Right atrium auricular region (tissue), 2 donors: ENCODE results near the gene PRSS53. TPM values are rescaled to one million over a fixed set of nuclear protein-coding genes. Genes with fewer than 3 reads are reported as not detected.

Experiments
- DNase-seq: peaks from one replicate; pipeline ENCODE4 v3.0.0-alpha.2; 2019; ENCODE audit warnings: low spot score
- H3K27ac ChIP-seq, 2 donors: fragments of 200-600 bp; sonication (generic); 1 replicate in 1 of 2; 2 replicates in 1 of 2; pipeline ENCODE4 v1.5.1; 2016 to 2019
- H3K27me3 ChIP-seq, 2 donors: fragments of 200-600 bp; sonication (generic); one replicate each; pipeline versions ENCODE4 v1.5.1 to v1.6.0; 2017 to 2019
- H3K36me3 ChIP-seq: fragments of 200-600 bp; sonication (generic); one replicate; pipeline ENCODE4 v1.5.1; 2016
- H3K4me1 ChIP-seq, 2 donors: fragments of 200-600 bp; sonication (generic); one replicate each; pipeline versions ENCODE4 v1.5.1 to v1.6.0; 2017 to 2019
- H3K4me3 ChIP-seq, 2 donors: fragments of 200-600 bp; sonication (generic); 1 replicate in 1 of 2; 2 replicates in 1 of 2; pipeline ENCODE4 v1.5.1; 2017 to 2019; ENCODE audit warnings: mild to moderate bottlenecking in 1 of 2, moderate library complexity in 1 of 2
- H3K9me3 ChIP-seq, 2 donors: fragments of 200-600 bp; sonication (generic); one replicate each; pipeline ENCODE4 v1.5.1; 2019
- total RNA-seq, 2 donors: library from RNA; depleted of rRNA; stranded (reverse); fragments of >200 nt; gene quantifications; one replicate each; pipeline ENCODE4 v1.1.0, GENCODE V29; 2016
- TF ChIP-seq, protein P1 (sequence below), 2 donors: fragments of 200-600 bp; sonication (generic); IDR thresholded peaks; one replicate each; pipeline ENCODE4 v1.5.1; 2019; ENCODE audit warnings: antibody characterized with exemption in 2 of 2

The PRSS53 gene
- total RNA-seq, 2 donors from 2014 or later = 0.15 to 0.43 TPM

DNA sequence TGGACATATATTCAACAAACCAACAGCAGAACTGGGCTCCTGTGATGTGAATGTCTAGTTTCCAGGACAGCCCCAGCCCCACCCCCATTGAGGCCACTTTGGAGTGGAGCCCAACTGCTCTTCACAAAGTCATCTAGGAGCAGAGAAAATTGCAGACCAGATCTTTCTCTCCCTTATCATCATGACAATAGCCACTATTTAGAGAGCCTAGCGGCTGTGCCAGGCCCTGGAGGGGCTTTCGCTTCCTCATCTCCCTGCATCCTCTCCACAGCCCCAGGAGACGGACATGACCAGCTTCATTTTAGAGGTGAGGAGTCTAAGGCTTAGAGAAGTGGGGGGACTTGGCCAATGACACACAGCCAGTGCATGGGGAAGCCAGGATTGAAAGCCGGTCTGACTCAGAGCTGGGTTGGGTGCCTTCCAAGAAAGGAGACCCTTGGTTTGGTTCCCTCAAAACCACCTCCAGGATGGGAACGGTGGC, 45.4 kb upstream of the PRSS53 start:
- TF ChIP-seq, protein P1, sequence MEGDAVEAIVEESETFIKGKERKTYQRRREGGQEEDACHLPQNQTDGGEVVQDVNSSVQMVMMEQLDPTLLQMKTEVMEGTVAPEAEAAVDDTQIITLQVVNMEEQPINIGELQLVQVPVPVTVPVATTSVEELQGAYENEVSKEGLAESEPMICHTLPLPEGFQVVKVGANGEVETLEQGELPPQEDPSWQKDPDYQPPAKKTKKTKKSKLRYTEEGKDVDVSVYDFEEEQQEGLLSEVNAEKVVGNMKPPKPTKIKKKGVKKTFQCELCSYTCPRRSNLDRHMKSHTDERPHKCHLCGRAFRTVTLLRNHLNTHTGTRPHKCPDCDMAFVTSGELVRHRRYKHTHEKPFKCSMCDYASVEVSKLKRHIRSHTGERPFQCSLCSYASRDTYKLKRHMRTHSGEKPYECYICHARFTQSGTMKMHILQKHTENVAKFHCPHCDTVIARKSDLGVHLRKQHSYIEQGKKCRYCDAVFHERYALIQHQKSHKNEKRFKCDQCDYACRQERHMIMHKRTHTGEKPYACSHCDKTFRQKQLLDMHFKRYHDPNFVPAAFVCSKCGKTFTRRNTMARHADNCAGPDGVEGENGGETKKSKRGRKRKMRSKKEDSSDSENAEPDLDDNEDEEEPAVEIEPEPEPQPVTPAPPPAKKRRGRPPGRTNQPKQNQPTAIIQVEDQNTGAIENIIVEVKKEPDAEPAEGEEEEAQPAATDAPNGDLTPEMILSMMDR (IDR thresholded peaks at IDR 0.05) = no peak
- Histone ChIP-seq H3K4me3 (no peak overlapping the region), H3K36me3 (peaks cover 34% of the 10 kb centered on the region), H3K4me1 (peaks cover 0 to 42% of the 10 kb centered on the region in 2 donors), H3K27ac (no peak overlapping the region), H3K27me3 (no peaks in the 10 kb centered on the region), H3K9me3 (no peaks in the 10 kb centered on the region)
- no peak for DNase-seq

DNA sequence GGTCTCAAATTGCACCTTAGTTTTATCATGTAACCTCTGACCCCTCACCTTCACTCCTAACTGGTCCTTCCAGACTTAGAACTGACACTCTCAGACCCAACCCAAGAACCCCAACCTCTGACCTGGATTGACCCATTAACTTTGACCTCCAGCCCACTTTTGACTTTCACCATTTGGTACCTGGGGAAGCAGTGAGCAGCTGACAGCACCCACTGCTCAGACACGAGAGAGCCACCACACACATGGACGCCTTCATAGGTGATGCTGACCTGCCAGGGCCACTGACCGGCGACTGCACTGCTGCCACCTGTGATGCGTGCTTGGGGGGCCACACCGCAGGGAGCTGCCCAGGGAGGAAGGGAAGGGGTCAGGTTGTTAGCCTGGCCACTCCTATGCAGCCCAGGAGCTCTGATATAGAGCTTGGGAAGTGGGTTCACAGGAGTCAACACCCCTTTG, 44.3 kb upstream of the PRSS53 start:
- Histone ChIP-seq H3K36me3 (peaks cover 45% of the 10 kb centered on the region), H3K4me3 (no peak overlapping the region), H3K9me3 (no peaks in the 10 kb centered on the region), H3K27ac (no peak overlapping the region), H3K4me1 (peaks cover 0 to 39% of the 10 kb centered on the region in 2 donors), H3K27me3 (no peaks in the 10 kb centered on the region)
- DNase-seq = no peak
- TF ChIP-seq, protein P1 (IDR thresholded peaks at IDR 0.05) = no peak

DNA sequence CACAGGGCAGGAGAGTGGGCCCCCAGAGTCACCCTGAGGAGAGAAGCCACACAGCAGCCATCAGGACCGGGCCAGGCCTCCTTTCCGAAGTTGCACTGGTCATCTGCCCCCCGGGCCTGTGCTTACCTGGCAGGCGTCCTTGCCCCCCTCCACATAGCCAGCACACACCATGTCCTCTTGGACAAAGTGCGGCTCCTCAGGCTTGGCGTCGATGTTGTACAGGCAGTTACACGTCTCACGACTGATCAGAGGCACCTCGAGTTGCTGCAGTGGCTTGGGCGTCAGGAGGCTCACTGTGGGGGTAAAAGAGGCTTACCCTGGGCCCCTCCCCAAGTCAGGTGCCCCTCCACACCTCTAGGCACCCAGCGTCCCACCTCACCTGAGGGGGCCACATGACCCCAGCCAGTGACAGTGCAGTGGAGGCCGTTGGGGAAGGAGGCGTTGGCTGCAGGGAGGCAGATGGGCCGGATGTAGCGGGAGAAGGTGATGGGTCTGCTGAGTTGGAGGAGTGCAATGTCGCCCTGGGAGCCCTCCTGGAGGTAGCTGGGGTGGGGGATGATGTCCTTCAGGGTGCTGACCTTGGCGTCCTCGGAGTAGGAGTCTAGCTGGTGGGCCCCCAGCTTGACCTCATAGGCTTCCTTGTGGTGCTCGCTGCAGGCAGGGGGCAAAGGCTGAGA, 43.7 kb upstream of the PRSS53 start:
- TF ChIP-seq, protein P1 (IDR thresholded peaks at IDR 0.05) = no peak
- Histone ChIP-seq H3K36me3 (peaks cover 51% of the 10 kb centered on the region), H3K27me3 (no peaks in the 10 kb centered on the region), H3K4me1 (peaks cover 0 to 39% of the 10 kb centered on the region in 2 donors), H3K9me3 (no peaks in the 10 kb centered on the region), H3K27ac (no peak overlapping the region), H3K4me3 (no peak overlapping the region)
- no peak for DNase-seq

DNA sequence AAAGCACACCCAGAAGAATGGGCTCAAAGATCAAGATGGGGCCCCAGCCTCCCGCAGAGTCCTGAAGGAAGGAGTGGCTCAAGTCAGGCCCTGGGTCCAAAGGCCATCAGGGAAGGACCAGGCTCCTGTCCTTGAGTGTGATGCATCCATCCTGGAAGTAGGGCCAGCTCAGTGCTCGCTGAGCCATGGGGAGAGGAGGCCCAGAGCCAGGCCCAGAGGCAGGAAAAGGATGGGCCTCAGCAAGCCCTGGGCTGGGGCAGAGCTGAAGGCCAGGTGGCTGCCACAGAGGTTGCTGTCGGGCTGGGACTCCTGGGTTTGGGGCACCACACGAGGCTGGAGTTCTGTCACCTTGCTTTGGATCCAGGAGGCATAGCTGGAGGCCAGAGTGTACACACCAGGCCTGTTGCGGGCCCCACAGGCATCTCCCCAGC, 43.1 kb upstream of the PRSS53 start:
- DNase-seq = no peak
- Histone ChIP-seq H3K27ac (no peak overlapping the region), H3K27me3 (no peaks in the 10 kb centered on the region), H3K4me3 (no peak overlapping the region), H3K4me1 (peaks cover 0 to 39% of the 10 kb centered on the region in 2 donors), H3K9me3 (no peaks in the 10 kb centered on the region), H3K36me3 (peaks cover 57% of the 10 kb centered on the region)
- TF ChIP-seq, protein P1 (IDR thresholded peaks at IDR 0.05) = no peak

DNA sequence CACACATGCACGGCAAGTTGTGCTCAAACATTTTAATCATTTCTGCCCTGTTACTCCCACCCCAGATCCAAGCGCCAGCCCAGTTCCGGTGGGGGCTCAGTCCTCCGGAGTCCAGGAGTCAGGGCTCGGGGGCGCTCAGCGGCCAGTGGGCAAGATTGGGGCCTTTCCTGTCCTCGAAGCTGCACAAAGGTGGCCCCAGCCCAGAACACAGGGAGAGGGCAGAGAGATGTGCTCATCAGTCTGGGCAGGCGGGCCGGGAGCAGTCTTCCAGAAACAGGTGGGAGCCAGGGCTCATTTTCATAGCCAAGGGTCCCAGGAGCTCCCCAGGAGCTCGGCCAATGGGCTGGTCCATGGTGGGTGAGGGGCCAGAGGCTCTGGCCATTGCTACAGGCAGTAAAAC, 42.7 kb upstream of the PRSS53 start:
- no peak for DNase-seq
- Histone ChIP-seq H3K9me3 (no peaks in the 10 kb centered on the region), H3K4me1 (peaks cover 0 to 39% of the 10 kb centered on the region in 2 donors), H3K27ac (no peak overlapping the region), H3K4me3 (no peak overlapping the region), H3K27me3 (no peaks in the 10 kb centered on the region), H3K36me3 (peaks cover 59% of the 10 kb centered on the region)
- TF ChIP-seq, protein P1 (IDR thresholded peaks at IDR 0.05) = no peak
